Activated CD8-positive, alpha-beta memory T cell treated with anti-CD3 and anti-CD28 coated beads, Interleukin-2, amount 50 U/mL, for 48 hours (primary cell): ENCODE results near the gene PEX14.

ENCODE experiments used
- DNase-seq: peaks from one replicate; pipeline ENCODE4 v3.0.0-alpha.2; 2020

Gene PEX14

GRCh38 chr1:10637834-10638558 is 163.2 kb downstream of the PEX14 start:
- DNase-seq = no peak

DNA sequence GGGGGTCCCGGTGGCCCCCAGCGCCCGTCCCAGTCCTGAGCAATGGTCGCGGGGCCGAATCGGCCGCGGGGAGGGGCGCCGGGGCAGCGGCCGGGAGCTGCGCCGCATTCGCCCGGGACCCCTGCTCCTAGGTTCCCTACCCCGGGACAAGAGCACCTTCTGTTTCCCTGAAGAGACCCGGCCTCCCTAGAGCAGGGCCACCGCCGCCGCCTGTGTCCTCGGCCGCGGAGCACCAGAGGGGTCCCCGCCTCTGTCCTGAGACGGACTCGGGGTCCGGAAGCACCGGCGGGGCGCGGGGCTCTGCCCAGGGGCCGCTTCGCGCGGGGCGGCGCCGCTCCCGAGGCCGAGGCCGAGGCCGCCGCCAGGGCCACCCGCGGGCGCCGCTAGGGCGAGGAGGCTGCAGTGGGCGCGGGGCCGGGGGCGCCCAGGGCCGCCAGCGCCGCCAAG is 163.8 kb downstream of the PEX14 start:
- no peak for DNase-seq

DNA sequence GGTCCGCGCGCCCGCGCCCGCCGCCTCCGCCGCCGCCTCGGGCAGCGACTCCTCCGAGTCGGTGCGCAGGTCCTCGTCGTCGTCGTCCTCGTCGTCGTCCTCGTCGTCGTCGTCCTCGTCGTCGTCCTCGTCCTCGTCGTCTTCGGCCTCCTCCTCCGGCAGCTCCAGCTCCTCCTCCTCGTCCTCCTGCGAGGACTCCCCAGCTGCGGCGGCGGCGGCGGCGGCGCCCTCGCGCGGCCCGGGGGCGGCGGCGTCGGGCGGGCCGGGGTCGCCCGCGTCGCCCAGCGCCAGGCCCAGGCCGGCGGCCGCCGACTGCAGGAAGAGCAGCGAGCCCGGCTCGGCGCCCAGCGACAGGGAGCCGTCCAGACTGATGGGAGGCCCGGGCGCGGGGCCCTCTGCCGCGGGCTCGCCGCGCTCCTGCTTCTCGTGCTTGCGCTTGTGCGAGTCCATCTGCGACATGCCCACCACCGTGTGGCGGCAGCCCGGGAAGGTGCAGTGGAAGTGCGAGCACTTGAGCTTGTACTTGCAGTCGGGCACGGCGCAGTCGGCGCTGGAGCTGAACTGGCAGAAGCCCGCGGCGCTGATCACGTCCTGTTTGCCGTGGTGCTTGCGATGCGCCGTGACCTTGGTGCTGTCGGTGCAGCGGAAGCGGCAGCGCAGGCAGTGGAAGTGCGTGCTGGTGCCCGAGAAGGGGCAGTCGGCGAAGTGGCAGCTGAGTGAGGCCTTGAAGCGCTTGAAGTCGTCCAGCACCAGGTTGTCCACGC is 164.4 kb downstream of the PEX14 start:
- no peak for DNase-seq

GRCh38 chr1:10639775-10640578 is 165.2 kb downstream of the PEX14 start:
- no peak for DNase-seq

- DNase-seq = no peak
These were observed 166.2 kb downstream of the PEX14 start for GRCh38 chr1:10640843-10641553.

DNA sequence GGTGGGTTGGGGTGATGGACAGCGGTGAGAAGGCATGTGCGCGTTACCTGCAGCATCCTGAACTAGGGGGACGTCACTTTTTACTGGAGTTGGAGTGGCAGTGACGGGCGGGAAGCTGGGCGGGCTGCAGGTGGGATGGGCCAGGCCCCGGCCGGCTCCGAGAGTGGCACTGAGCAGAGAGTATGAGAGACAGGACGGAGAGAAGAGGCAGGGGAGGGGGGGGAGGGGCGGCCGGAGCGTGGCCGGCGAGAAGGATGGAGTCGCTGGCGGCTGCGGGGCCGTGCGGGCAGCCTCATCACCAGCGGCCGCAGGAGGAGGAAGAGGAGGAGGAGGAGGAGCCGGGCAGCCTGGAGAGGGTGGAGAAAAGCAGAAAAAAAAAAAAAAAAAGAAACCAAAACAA is 167.2 kb downstream of the PEX14 start:
- no peak for DNase-seq

DNA sequence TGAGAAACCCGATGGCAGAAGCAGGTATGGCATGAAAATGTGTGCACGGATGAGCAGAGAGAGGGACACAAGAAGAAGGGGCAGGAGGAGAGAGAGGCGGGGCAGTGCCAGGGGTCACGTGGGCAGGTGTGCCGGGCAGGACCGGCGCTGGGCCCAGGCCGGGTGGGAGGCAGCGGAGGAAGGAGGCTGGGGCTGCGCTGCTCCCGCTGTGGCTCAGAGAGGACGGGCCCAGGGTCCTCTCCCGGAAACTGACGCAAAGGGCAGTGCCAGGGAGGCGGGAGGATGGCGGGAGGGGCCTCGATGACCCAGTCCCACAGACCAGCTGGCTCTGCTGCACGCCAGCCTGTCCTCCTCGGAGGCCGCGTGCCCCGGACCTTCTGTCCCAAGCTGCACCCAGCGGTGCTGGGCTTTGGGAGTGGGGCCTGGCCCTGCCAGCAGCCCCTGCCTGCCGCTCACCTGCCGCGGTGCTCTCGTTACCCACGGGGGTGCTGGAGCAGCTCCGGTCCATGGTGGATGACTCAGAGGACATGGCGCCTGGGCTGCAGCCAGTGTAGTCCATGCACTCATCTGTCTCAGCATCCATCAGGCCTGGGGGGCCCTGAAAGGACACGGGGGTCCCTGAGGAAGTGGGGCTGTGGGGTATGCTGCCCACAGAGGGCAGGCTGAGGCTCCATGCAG is 167.8 kb downstream of the PEX14 start:
- DNase-seq = no peak

- DNase-seq = no peak
These were observed 169.0 kb downstream of the PEX14 start for GRCh38 chr1:10643607-10644306.

GRCh38 chr1:10644307-10645128 is 169.8 kb downstream of the PEX14 start:
- no peak for DNase-seq

DNA sequence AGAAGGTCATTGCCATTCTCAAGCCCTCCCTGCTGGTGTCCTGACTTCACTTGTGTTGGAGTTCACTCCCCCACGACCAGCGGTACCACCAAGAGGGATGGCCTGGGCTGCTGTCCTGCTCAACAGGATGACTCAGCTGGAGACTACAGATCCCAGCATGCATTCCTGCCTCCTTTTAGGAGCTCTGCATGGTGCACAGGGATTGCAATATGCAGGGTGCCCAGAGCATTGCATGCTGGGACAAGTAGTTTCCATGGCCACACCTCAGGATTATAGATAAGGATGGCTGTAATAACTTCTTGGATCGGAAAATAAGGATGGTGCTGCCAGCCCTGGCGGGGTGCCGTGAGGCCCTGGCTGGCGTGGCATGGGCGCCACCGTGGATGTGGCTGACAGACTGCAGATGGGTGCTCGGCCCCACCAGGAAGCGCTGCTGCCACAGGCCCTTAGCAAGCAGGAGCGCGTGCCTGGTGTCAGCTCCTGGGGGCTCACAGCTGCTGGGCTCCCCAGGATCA is 171.7 kb downstream of the PEX14 start:
- DNase-seq = no peak

DNA sequence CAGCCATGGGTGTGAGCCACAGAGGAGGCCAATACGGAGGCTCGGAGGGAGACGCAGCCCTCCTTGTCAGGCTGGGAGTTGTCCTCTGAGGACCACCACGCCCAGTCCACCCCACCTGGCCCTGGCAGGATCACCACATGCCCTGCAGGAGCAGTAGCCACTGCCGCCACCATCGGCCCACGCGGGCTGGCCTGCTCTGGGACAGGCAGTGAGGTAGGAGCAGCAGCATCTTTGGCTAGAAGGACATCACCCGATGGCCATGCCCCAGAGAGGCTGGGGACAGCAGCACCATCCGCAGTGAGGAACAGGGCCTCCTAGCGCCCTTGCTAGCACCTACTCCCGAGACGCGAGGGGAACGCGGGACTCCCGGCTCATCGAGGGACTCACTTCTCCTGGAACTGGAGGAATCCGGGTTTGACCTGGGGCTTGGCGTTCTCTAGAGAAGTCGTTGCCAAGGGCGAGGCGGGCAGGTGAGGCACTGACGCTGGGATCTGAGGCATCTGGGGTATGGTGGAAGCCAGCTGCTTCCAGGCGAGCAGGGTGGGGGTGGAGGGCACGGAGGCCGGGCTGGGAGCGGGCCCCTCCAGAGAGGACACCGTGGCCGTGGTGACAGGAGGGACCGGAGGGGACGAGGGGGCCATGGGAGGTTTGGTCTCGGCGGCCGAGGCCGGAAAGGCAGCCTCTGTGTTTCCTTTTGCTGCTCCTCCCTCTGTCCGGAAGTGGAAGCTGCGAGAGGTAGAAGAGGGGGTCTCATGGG is 172.8 kb downstream of the PEX14 start:
- DNase-seq = no peak

DNA sequence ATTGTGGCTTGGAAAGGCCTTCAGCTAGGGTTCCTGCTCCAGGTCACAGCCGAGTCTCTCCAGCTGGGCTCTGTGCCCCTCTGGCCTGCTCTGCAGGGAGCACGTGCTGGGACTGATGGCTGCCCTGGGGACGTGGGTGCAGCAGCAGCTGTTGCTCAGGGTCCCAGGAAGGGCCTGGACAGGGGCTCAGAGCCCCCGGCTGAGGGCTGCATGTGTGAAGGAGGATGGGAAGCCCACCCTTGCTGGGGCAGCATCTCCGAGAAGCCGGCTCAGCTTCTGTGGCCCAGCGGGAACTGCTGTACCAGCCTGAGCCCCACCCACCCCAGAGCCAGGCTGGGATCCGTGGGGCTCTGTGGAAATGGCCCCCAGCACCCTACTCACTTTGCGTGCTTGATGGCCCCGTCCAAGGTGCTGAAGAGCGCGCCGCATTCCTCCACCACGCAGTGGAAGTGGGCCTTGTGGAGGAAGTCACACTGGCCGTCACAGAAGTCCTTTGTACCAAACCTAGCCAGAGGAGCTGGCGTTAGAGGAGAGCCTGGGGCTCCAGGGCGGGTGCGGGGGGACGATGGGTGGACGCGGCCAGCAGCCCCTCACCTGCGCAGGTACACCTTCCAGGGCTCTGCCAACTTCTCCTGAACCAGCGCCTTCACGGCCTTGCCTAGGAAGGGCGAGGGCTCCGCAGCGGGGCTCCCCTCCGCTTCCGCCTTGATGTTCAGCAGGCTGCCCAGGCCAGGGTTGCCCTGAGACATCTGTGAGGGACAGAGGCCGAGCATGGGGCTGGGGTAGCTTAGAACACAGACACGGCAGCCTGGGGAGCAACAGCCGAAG is 174.2 kb downstream of the PEX14 start:
- no peak for DNase-seq

GRCh38 chr1:10649517-10650201 is 174.9 kb downstream of the PEX14 start:
- no peak for DNase-seq

GRCh38 chr1:10650556-10651388 is 176.0 kb downstream of the PEX14 start:
- no peak for DNase-seq

GRCh38 chr1:10651389-10651766 is 176.6 kb downstream of the PEX14 start:
- DNase-seq = no peak

DNA sequence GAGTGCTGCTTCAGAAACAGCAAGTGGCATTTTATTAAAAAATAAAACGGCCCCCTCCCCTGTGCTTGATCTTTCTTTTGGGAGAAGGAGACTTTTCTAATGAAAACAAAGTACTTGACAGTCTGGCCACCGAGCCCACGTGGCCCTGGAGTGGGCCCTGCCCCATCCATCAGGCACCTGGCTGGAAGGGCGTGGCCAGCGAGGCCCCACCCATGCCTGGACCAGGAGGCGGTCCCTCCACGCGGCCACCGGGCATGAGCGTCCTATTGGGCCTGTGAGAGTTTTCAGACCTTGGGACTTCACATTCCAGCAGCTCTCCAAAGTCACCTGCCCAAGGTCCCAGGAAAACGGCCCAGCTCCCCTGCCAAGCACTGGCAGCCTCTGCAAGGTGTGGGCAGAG is 177.0 kb downstream of the PEX14 start:
- no peak for DNase-seq

GRCh38 chr1:10652626-10653025 is 177.9 kb downstream of the PEX14 start:
- no peak for DNase-seq
